Measurements from ENCODE around the gene CHMP2A. TPM values are rescaled to one million over a fixed set of nuclear protein-coding genes. Genes with fewer than 3 reads are reported as not detected.
A peak's percentile ranks its signal among the peaks of the same experiment; 100 is the strongest.

Gene CHMP2A
- total and polyA plus RNA-seq, 2 of the 13 experiments (the other 11 are each of a cell fraction or from before 2014, with no cell fraction given), result 49.7 to 55.0 TPM

DNA sequence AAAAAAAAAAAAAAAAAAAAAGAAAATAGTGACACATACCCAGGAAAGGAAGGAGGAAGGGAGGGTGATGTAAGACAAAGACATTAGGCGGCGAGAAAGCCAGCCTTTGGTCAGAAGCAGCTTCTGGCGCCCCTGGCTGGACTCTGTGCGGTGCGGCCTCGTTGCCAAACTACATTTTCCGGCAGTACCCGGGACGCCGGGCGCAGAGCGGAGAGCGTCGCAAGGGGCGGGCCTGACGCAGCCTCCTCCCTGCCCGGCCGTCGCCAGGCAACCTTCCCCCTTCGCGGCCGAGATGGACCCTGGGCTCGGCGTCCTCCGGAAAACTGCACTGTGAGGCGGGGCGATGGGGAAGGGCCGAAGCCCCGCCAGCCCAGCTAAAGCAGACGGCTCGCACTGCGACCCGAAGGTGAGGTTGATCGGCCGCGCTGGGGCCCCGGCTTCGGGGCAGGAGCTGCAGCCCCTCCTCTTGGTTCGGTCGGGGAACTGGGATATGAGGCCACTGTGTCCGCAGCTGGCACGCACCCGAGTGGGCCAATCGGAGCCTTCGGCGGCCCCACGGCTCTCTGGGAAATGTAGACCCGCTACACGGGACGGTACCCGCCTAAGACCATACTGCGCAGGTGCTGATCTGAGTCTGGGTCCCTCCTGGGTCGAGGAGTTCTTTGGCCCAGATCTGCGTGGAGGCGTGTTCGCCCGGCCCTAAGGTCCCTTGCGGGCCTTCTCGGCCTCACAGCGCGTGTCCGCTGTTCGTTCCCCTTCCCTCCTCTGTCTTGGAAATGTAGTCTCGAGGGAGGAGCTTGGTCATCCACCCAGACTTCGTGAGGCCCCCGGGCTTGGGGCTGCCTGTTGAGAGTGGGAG lies 20.5 kb upstream of the CHMP2A start (continued):
- TF ChIP-seq ZMYM3 (CRISPR knock-in tag; IDR thresholded peaks at IDR 0.05) (no peak), CBX2 (IDR thresholded peaks at IDR 0.05; ENCODE audit: low read depth, low read length) (no peak), CBX2 (CRISPR knock-in tag; IDR thresholded peaks at IDR 0.05; ENCODE audit: low read depth) (no peak), MED13 (CRISPR knock-in tag; IDR thresholded peaks at IDR 0.05) (0 out of 2 replicates have a peak, but pooled peaks have one; percentile 42), ZNF337 (CRISPR knock-in tag; IDR thresholded peaks at IDR 0.05; ENCODE audit: borderline replicate concordance, low read depth) (no peak), ZNF33B (CRISPR knock-in tag; IDR thresholded peaks at IDR 0.05) (no peak; the same call in 1 of the 2 replicates), ZFP62 (CRISPR knock-in tag; IDR thresholded peaks at IDR 0.05) (peak; percentile 63; the same call in 1 of the 2 replicates), ZNF629 (CRISPR knock-in tag; conservative IDR thresholded peaks at IDR 0.05) (0 out of 2 replicates have a peak, but pooled peaks have one; percentile 54), MLLT10 (CRISPR knock-in tag; IDR thresholded peaks at IDR 0.05) (no peak), CHCHD3 (CRISPR knock-in tag; IDR thresholded peaks at IDR 0.05) (no peak), ZSCAN21 (CRISPR knock-in tag; IDR thresholded peaks at IDR 0.05; ENCODE audit: borderline replicate concordance) (no peak; the same call in 1 of the 2 replicates), KAT8 (CRISPR knock-in tag; IDR thresholded peaks at IDR 0.05) (peak; percentile 77), SPEN (CRISPR knock-in tag; IDR thresholded peaks at IDR 0.05; ENCODE audit: low read depth) (peak; percentile 82), TBX3 (IDR thresholded peaks at IDR 0.05; ENCODE audit: borderline replicate concordance) (peak; percentile 9; the same call in 1 of the 2 replicates), ZNF10 (CRISPR knock-in tag; IDR thresholded peaks at IDR 0.05; ENCODE audit: borderline replicate concordance, low read depth) (0 out of 2 replicates have a peak, but pooled peaks have one; percentile 43)
- TF ChIP-seq, protein P1, sequence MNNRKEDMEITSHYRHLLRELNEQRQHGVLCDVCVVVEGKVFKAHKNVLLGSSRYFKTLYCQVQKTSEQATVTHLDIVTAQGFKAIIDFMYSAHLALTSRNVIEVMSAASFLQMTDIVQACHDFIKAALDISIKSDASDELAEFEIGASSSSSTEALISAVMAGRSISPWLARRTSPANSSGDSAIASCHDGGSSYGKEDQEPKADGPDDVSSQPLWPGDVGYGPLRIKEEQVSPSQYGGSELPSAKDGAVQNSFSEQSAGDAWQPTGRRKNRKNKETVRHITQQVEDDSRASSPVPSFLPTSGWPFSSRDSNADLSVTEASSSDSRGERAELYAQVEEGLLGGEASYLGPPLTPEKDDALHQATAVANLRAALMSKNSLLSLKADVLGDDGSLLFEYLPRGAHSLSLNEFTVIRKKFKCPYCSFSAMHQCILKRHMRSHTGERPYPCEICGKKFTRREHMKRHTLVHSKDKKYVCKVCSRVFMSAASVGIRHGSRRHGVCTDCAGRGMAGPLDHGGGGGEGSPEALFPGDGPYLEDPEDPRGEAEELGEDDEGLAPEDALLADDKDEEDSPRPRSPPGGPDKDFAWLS (CRISPR knock-in tag; IDR thresholded peaks at IDR 0.05; ENCODE audit: borderline replicate concordance), result no peak
- TF ChIP-seq, protein P2, sequence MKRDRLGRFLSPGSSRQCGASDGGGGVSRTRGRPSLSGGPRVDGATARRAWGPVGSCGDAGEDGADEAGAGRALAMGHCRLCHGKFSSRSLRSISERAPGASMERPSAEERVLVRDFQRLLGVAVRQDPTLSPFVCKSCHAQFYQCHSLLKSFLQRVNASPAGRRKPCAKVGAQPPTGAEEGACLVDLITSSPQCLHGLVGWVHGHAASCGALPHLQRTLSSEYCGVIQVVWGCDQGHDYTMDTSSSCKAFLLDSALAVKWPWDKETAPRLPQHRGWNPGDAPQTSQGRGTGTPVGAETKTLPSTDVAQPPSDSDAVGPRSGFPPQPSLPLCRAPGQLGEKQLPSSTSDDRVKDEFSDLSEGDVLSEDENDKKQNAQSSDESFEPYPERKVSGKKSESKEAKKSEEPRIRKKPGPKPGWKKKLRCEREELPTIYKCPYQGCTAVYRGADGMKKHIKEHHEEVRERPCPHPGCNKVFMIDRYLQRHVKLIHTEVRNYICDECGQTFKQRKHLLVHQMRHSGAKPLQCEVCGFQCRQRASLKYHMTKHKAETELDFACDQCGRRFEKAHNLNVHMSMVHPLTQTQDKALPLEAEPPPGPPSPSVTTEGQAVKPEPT (CRISPR knock-in tag; IDR thresholded peaks at IDR 0.05; ENCODE audit: low read depth), result 0 out of 2 replicates have a peak, but pooled peaks have one; percentile 79
- TF ChIP-seq, protein P3, sequence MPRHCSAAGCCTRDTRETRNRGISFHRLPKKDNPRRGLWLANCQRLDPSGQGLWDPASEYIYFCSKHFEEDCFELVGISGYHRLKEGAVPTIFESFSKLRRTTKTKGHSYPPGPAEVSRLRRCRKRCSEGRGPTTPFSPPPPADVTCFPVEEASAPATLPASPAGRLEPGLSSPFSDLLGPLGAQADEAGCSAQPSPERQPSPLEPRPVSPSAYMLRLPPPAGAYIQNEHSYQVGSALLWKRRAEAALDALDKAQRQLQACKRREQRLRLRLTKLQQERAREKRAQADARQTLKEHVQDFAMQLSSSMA (CRISPR knock-in tag; IDR thresholded peaks at IDR 0.05), result peak; percentile 83; the same call in 1 of the 2 replicates
- TF ChIP-seq, protein P4, sequence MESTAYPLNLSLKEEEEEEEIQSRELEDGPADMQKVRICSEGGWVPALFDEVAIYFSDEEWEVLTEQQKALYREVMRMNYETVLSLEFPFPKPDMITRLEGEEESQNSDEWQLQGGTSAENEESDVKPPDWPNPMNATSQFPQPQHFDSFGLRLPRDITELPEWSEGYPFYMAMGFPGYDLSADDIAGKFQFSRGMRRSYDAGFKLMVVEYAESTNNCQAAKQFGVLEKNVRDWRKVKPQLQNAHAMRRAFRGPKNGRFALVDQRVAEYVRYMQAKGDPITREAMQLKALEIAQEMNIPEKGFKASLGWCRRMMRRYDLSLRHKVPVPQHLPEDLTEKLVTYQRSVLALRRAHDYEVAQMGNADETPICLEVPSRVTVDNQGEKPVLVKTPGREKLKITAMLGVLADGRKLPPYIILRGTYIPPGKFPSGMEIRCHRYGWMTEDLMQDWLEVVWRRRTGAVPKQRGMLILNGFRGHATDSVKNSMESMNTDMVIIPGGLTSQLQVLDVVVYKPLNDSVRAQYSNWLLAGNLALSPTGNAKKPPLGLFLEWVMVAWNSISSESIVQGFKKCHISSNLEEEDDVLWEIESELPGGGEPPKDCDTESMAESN (CRISPR knock-in tag; conservative IDR thresholded peaks at IDR 0.05), result peak; percentile 83; the same call in 1 of the 2 replicates
- TF ChIP-seq, protein P5, sequence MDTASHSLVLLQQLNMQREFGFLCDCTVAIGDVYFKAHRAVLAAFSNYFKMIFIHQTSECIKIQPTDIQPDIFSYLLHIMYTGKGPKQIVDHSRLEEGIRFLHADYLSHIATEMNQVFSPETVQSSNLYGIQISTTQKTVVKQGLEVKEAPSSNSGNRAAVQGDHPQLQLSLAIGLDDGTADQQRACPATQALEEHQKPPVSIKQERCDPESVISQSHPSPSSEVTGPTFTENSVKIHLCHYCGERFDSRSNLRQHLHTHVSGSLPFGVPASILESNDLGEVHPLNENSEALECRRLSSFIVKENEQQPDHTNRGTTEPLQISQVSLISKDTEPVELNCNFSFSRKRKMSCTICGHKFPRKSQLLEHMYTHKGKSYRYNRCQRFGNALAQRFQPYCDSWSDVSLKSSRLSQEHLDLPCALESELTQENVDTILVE (CRISPR knock-in tag; IDR thresholded peaks at IDR 0.05), result peak; percentile 75; the same call in 1 of the 2 replicates
